ENCODE results near the gene PBRM1. TPM values are rescaled to one million over a fixed set of nuclear protein-coding genes. Genes with fewer than 3 reads are reported as not detected.

The PBRM1 gene
- total and polyA plus RNA-seq, 2 donors (not counting 3 experiments of a cell fraction or from before 2014, with no cell fraction given): 26.7 to 87.1 TPM

- Histone ChIP-seq H3K27me3 (ENCODE audit: control insufficient read depth in 2 of 2, insufficient read depth in 2 of 2, low read length in 2 of 2) (no peaks in the 10 kb centered on the region), H3K4me2 (ENCODE audit: insufficient read depth, low read length) (no peak overlapping the region), H3K36me3 (ENCODE audit: control insufficient read depth in 2 of 2, extremely low read depth in 1 of 2, insufficient read depth in 2 of 2, low read length in 2 of 2) (peaks cover 2 to 4% of the 10 kb centered on the region in 2 experiments), H3K9me1 (replicated peaks; ENCODE audit: control insufficient read depth, extremely low read depth, insufficient read depth, low read length) (no peaks in the 10 kb centered on the region), H2AFZ (ENCODE audit: low read depth, low read length) (no peak overlapping the region), H3K4me1 (ENCODE audit: control insufficient read depth, extremely low read depth, insufficient read depth, low read length) (peaks cover 22% of the 10 kb centered on the region), H3K79me2 (ENCODE audit: control insufficient read depth, insufficient read depth, low read length) (peaks cover 34% of the 10 kb centered on the region), H4K20me1 (replicated peaks; ENCODE audit: control insufficient read depth, extremely low read depth, insufficient read depth, low read length) (no peaks in the 10 kb centered on the region), H3K9ac (replicated peaks; ENCODE audit: extremely low read depth, insufficient read depth, low read length) (no peak overlapping the region), H3K4me3 (replicated peaks in 1 of 3; ENCODE audit: insufficient read depth in 1 of 3, low read depth in 1 of 3, low read length in 3 of 3) (no peak overlapping the region), H3K27ac (ENCODE audit: insufficient read depth, low read depth, low read length) (no peak overlapping the region), H3K9me3 (replicated peaks; ENCODE audit: control insufficient read depth, insufficient read depth, low read length) (no peaks in the 10 kb centered on the region)
- ChIA-PET POLR2A (no interaction called here), CTCF (no interaction called here)
- FAIRE-seq (no peak), DNase-seq (ENCODE audit: low read depth, low spot score) (no peak)
- dilution Hi-C loops (cut with MboI; ENCODE audit: extremely low pct_ligation_motif_present, low sequenced_read_pairs) (no loop called here), intact Hi-C loops (cut with micrococcal nuclease) (no loop called here)
- BruUV-seq (replicated peaks): no TSS peak
- TF ChIP-seq POLR2A (IDR thresholded peaks at IDR 0.05; ENCODE audit: low read depth, low read length): no peak
- TF ChIP-seq POLR2AphosphoS5 (IDR thresholded peaks at IDR 0.05; ENCODE audit: insufficient read depth, low read depth, low read length): no peak
- no peak for TF ChIP-seq MAX (IDR thresholded peaks at IDR 0.05; ENCODE audit: insufficient read depth, insufficient read length)
- TF ChIP-seq EZH2 (IDR thresholded peaks at IDR 0.05; ENCODE audit: borderline replicate concordance, low read depth, low read length, severe bottlenecking): no peak
- no peak for TF ChIP-seq CTCF (IDR thresholded peaks at IDR 0.05; ENCODE audit: extremely low read depth in 1 of 2, insufficient read depth in 1 of 2, low read depth in 1 of 2, low read length in 2 of 2)
- TF ChIP-seq MYC (IDR thresholded peaks at IDR 0.05; ENCODE audit: low read depth, low read length): no peak
- TF ChIP-seq FOS (IDR thresholded peaks at IDR 0.05; ENCODE audit: borderline replicate concordance, insufficient read depth, low read length): no peak
- no peak for TF ChIP-seq JUN (IDR thresholded peaks at IDR 0.05; ENCODE audit: borderline replicate concordance, insufficient read depth, insufficient read length, low read depth)
- TF ChIP-seq GATA2 (IDR thresholded peaks at IDR 0.05; ENCODE audit: insufficient read depth, insufficient read length, low read depth, low read length): no peak
Observed at GRCh38 chr3:52541050-52541449, 144.7 kb downstream of the PBRM1 start.
